IPS-15b (cell line): ENCODE measurements around the gene PDXK.

ENCODE experiments used
- H3K27me3 ChIP-seq: one replicate; pipeline ENCODE4 v1.6.1; 2013; ENCODE audit warnings: low read length; ENCODE audit not compliant: control insufficient read depth, insufficient read depth
- H3K36me3 ChIP-seq: one replicate; pipeline ENCODE4 v1.6.1; 2013; ENCODE audit warnings: low read length; ENCODE audit not compliant: control insufficient read depth, insufficient read depth
- H3K4me1 ChIP-seq: one replicate; pipeline ENCODE4 v1.6.1; 2013; ENCODE audit warnings: mild to moderate bottlenecking, low read length; ENCODE audit not compliant: control insufficient read depth, insufficient read depth
- H3K4me3 ChIP-seq: one replicate; pipeline ENCODE4 v1.5.1; 2013; ENCODE audit warnings: low read depth, low read length
- H3K9ac ChIP-seq: one replicate; pipeline ENCODE4 v1.6.1; 2013; ENCODE audit warnings: low read depth, mild to moderate bottlenecking, low read length
- H3K9me3 ChIP-seq: one replicate; pipeline ENCODE4 v1.6.1; 2013; ENCODE audit warnings: mild to moderate bottlenecking, low read length; ENCODE audit not compliant: control insufficient read depth, insufficient read depth

PDXK gene

DNA sequence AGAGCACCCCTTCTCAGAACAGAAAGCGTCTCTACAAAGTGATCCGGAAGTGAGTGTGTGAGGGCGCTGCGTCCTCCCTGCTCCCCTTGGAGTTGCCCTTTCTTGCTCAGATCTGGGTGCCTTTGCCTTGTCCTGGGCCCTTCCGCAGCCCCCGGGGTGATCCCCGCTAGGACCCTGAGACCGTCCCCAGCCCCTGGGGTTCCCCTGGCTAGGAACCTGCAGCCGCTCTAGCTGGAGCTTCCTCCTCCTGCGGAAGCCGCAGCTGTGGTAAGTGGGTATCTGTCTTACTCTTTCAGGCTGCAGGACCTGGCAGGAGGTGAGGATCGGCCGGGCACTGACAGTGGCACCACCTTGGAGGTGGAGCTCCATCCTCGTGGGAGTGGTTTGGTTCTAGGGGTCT is 81.6 kb downstream of the PDXK start:
- no peaks in the 10 kb centered on the region for H3K9me3 ChIP-seq
- peaks cover 88% of the 10 kb centered on the region for H3K36me3 ChIP-seq
- H3K4me1 ChIP-seq: no peaks in the 10 kb centered on the region
- no peak overlapping the region for H3K9ac ChIP-seq
- no peaks in the 10 kb centered on the region for H3K27me3 ChIP-seq
- no peak overlapping the region for H3K4me3 ChIP-seq

DNA sequence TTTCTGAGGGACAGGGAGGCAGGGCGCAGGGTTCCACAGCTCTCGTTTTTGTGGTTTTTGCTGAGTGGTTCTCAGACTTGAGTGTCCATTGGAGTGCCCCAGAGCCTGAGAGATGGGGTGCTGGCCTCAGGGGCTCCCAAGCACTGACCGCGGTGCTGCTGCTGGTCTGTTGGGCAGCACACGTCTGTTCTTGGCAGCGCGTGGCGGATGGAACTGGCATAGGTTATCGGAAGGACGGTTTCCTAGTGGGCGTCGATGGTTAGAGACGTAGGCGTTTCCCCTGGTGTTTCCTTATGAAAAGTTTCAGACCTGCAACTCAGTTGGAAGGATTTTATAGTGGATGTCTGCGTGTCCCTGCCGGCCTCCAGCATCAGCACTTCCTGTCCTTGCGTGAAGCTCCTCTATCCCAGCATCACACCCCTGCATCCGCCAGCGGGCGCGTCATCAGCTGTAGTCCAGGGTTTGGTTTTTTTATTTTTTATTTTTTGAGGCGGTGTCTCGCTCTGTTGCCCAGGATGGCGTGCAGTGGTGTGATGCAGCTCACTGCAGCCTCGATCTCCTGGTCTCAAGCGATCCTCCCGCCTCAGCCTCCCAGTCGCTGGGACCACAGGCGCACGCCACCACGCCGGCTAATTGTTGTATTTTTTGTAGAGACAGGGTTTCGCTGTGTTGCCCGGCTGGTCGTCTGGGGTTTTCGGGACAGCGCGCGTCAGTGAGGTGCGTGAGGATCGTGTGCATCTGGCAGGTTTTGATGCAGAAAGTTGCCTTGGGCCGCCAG is 82.3 kb downstream of the PDXK start:
- no peaks in the 10 kb centered on the region for H3K4me1 ChIP-seq
- no peak overlapping the region for H3K9ac ChIP-seq
- peaks cover 85% of the 10 kb centered on the region for H3K36me3 ChIP-seq
- no peaks in the 10 kb centered on the region for H3K27me3 ChIP-seq
- H3K9me3 ChIP-seq: no peaks in the 10 kb centered on the region
- no peak overlapping the region for H3K4me3 ChIP-seq

DNA sequence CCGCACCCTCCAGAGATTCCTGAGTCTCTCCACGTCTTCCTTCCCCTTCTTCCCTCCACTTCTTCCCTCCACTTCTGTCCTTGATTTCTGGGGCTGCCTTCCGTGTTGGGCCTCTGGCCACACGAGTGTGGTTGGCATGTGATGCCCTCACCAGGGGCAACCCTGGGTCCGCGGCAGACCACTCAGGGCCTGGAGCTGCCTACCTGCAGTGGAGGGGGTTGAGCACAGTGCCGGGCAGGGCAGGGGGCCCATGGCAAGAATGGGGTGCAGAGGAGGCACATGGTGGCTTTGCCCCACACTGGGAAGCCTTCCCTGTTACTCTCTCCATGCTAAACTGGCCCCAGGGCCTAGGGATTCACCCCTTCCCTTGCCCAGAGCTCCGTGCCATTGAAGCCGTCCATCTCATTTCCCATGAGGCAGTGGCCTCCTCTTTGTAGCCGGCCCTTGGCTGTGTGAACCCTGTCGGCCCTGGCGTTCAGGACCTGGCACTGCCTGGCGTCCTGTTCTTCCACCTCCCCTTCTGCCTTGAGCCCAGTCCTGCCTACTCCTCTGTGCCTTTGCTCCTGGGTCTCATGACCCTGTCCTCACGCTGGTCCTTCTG is 83.9 kb downstream of the PDXK start:
- no peaks in the 10 kb centered on the region for H3K27me3 ChIP-seq
- H3K4me3 ChIP-seq: no peak overlapping the region
- H3K9me3 ChIP-seq: no peaks in the 10 kb centered on the region
- peaks cover 69% of the 10 kb centered on the region for H3K36me3 ChIP-seq
- no peaks in the 10 kb centered on the region for H3K4me1 ChIP-seq
- no peak overlapping the region for H3K9ac ChIP-seq

DNA sequence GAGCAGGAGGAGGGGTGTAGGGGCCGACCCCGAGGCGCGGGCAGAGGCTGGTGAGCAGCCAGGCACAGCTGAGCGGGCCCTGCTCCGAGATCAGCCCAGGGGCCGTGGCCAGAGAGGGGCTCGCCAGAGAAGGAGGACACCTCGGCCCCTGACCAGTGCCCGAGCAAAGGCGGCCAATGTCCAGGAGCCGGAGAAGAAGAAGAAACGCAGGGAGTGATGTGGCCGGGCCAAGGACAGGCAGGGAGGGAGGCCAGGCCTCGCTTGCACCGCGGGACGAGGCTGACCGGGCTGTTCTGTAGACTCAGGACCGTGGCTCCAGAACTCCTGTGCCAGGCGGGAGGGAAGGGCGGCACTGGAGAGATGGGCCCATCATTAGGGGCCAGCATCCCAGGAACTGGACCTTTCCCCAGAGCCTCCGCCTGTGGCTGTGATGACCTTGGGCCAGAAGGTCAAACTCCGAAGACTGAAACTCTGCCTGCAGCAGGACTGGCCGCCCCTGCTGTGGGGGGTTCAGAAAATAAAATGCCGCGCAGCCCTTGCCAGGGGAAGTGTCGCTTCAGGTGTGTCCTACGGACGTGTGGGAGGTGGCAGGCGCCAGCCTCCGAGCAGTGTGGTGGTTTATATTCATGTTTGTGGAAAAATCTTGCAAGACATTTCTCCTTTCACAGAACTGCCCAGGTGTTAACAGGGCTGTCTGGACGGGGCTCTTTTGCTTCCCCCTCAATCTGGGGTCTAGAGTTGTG is 84.8 kb downstream of the PDXK start:
- no peak overlapping the region for H3K4me3 ChIP-seq
- no peak overlapping the region for H3K9ac ChIP-seq
- no peaks in the 10 kb centered on the region for H3K9me3 ChIP-seq
- H3K36me3 ChIP-seq: peaks cover 59% of the 10 kb centered on the region
- H3K27me3 ChIP-seq: no peaks in the 10 kb centered on the region
- no peaks in the 10 kb centered on the region for H3K4me1 ChIP-seq

GRCh38 chr21:43805275-43805800 is 86.4 kb downstream of the PDXK start:
- H3K36me3 ChIP-seq: peaks cover 43% of the 10 kb centered on the region
- no peak overlapping the region for H3K4me3 ChIP-seq
- H3K9me3 ChIP-seq: no peaks in the 10 kb centered on the region
- H3K9ac ChIP-seq: no peak overlapping the region
- H3K4me1 ChIP-seq: no peaks in the 10 kb centered on the region
- H3K27me3 ChIP-seq: no peaks in the 10 kb centered on the region

DNA sequence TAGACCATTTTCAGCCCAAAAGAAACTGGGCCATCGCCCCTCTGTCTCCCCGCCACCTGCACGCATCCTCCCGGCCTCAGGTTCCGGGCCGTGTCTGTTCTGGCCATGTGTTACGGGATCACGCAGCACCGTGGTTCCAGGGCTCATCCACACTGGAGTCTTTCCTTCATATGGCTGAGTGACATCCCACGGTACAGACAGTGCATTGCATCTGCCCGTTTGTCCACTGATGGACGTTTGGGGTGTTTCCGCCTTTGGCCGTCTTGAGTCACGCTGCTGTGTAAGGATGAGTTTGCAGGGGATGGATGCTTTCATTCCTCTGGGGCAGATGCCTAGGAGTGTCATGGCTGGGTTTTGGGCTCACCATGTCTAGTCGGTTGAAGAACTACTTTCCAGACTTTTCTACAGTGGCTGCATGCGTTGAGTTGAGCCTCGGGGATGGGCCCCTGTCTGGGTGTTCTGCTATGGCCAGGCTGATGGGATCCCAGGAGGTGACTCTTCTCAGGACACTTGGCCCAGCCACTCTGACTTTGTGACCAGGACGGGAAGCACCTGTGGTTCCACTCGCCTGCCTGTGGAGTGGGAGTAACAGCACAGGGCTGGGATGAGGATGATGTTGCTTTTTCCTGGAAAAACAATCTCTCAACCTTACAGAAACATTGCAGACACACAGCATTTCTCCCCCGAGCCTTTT is 87.2 kb downstream of the PDXK start:
- Histone ChIP-seq H3K9me3 (no peaks in the 10 kb centered on the region), H3K4me1 (no peaks in the 10 kb centered on the region), H3K9ac (peak overlapping the region; percentile 24), H3K36me3 (peaks cover 36% of the 10 kb centered on the region), H3K4me3 (no peak overlapping the region), H3K27me3 (no peaks in the 10 kb centered on the region)

DNA sequence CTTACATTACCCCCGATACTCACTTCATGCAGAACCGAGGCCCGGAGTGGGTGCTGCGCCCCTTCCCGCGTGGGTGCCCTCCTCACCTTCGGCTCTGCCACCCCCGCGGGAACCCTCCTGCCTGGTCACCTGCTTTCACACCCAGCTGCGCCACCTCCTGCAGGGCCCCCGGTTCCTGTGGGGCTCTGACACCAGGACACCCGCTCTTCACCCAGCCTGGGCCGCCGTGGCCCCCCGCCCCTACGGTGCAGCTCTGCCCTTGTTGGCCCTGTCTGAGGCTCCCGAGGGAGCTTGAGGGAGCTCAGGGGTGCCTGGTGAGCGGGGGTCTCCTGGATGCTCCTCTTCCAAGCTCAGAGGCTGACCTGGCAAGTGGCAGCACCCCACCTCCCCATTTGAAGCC is 89.4 kb downstream of the PDXK start:
- no peaks in the 10 kb centered on the region for H3K9me3 ChIP-seq
- H3K36me3 ChIP-seq: peaks cover 14% of the 10 kb centered on the region
- no peaks in the 10 kb centered on the region for H3K27me3 ChIP-seq
- H3K4me1 ChIP-seq: no peaks in the 10 kb centered on the region
- H3K4me3 ChIP-seq: no peak overlapping the region
- H3K9ac ChIP-seq: no peak overlapping the region

DNA sequence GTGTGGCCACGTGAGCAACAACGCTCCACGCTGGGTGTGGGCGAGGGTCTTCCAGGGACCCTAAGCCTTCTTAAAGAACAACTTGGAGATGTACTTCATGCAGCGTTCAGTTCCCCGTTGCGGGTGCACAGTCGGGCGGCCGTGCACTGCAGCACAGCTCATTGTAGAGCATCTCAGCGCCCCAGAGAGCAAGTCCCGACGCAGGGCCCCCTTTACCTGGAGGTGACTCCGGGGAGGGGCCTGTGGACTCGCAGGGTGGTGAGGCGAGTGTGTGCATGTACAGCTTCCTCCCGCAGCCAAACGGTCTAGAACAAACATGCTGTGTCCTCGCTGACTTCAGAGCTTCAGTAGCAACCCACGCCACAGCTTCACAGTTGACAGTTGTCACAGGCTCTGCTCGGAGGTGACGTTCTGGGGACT is 89.9 kb downstream of the PDXK start:
- Histone ChIP-seq H3K27me3 (no peaks in the 10 kb centered on the region), H3K4me1 (no peaks in the 10 kb centered on the region), H3K9ac (no peak overlapping the region), H3K4me3 (no peak overlapping the region), H3K9me3 (no peaks in the 10 kb centered on the region), H3K36me3 (peaks cover 9% of the 10 kb centered on the region)

- Histone ChIP-seq H3K4me3 (no peak overlapping the region), H3K4me1 (peaks cover 2% of the 10 kb centered on the region), H3K9me3 (no peaks in the 10 kb centered on the region), H3K9ac (no peak overlapping the region), H3K36me3 (peaks cover 4% of the 10 kb centered on the region), H3K27me3 (no peaks in the 10 kb centered on the region)
These were observed 90.4 kb downstream of the PDXK start for GRCh38 chr21:43809346-43809799.

DNA sequence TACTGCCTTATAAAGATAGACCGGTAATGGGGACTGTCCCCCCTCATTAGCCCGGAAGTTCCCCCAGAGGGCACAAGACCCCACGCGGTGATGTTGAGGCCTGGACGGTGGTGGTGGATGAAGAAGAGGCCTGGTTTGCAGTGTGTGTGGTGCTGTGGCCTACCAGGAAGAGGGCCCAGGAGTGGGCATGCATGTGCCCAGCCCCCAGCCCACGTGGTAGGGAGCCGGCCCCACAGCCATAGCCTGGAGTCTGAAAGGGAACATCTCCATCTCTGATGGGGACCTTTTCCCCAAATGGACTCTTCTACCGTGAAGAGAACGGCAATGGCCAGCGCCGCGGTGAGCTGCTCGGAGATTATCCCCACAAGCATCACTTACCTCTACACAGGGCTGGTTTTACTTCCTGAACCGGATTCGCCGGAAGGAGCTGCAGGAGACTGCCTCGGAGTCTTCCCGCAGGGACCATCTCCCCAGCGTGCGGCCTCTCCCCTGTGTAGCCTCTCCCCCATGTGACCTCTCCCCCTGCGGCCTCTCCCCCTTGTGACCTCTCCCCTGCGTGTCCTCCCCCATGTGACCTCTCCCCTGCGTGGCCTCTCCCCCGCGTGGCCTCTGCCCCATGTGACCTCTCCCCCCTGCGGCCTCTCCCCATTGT is 91.0 kb downstream of the PDXK start:
- H3K36me3 ChIP-seq: no peaks in the 10 kb centered on the region
- H3K9me3 ChIP-seq: no peaks in the 10 kb centered on the region
- H3K4me3 ChIP-seq: no peak overlapping the region
- H3K4me1 ChIP-seq: peaks cover 5% of the 10 kb centered on the region
- H3K9ac ChIP-seq: no peak overlapping the region
- H3K27me3 ChIP-seq: no peaks in the 10 kb centered on the region
